ENCODE data around the gene INPP5F. TPM values are rescaled to one million over a fixed set of nuclear protein-coding genes. Genes with fewer than 3 reads are reported as not detected.

INPP5F gene
- total and polyA plus RNA-seq, 10 of the 15 experiments (the other 5 are each of a cell fraction or from before 2014, with no cell fraction given) = 6.0 to 49.3 (median 34.3) TPM

DNA sequence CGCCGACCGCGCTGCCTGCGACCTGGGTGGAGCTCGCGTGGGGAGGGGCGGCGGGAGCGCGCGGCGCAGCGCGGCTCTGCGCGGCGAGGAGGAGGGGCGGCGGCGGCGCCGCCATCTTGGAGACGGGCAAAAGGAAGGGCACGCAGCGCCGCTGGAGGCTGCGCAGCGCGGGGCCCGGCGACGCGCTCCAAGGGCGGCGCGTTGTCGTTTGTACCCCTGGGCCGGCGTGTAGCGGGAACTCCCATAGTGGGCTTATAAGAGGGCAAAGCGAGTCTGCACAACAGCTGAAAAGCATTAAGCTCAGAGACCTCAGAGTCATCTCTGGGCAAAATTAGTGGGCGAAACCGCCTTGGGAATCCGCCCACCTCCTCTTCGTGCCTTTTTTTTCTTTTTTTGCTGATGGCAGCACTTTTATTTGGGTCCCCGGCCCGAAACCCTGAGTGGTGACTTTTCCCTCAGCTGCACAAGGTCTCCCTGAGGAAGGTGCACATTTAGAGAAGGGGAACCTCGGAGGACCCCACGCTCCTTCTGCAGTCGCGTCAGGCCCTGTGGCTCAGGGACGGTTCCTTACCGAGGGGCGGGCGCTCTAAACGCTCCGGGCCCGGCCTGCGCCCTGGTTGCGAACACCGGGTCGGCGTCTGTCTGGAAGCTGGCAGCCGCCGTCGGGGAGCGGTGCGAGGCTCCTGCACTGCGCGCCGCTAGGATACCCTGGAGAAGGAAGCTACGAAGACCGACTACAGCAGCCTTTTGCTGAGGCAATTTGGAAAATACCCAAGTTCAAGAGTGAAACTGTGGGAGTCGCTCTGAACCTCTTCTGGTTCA, 147.2 kb downstream of the INPP5F start (continued):
- TF ChIP-seq, protein P1, sequence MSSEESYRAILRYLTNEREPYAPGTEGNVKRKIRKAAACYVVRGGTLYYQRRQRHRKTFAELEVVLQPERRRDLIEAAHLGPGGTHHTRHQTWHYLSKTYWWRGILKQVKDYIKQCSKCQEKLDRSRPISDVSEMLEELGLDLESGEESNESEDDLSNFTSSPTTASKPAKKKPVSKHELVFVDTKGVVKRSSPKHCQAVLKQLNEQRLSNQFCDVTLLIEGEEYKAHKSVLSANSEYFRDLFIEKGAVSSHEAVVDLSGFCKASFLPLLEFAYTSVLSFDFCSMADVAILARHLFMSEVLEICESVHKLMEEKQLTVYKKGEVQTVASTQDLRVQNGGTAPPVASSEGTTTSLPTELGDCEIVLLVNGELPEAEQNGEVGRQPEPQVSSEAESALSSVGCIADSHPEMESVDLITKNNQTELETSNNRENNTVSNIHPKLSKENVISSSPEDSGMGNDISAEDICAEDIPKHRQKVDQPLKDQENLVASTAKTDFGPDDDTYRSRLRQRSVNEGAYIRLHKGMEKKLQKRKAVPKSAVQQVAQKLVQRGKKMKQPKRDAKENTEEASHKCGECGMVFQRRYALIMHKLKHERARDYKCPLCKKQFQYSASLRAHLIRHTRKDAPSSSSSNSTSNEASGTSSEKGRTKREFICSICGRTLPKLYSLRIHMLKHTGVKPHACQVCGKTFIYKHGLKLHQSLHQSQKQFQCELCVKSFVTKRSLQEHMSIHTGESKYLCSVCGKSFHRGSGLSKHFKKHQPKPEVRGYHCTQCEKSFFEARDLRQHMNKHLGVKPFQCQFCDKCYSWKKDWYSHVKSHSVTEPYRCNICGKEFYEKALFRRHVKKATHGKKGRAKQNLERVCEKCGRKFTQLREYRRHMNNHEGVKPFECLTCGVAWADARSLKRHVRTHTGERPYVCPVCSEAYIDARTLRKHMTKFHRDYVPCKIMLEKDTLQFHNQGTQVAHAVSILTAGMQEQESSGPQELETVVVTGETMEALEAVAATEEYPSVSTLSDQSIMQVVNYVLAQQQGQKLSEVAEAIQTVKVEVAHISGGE (CRISPR knock-in tag; IDR thresholded peaks at IDR 0.05) = no peak
- TF ChIP-seq ZBTB40 (IDR thresholded peaks at IDR 0.05; ENCODE audit: borderline replicate concordance) = no peak
- TF ChIP-seq CREB1 (IDR thresholded peaks at IDR 0.05; ENCODE audit: low read depth) = peak; percentile 84
- TF ChIP-seq, protein P2, sequence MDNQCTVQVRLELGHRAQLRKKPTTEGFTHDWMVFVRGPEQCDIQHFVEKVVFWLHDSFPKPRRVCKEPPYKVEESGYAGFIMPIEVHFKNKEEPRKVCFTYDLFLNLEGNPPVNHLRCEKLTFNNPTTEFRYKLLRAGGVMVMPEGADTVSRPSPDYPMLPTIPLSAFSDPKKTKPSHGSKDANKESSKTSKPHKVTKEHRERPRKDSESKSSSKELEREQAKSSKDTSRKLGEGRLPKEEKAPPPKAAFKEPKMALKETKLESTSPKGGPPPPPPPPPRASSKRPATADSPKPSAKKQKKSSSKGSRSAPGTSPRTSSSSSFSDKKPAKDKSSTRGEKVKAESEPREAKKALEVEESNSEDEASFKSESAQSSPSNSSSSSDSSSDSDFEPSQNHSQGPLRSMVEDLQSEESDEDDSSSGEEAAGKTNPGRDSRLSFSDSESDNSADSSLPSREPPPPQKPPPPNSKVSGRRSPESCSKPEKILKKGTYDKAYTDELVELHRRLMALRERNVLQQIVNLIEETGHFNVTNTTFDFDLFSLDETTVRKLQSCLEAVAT (IDR thresholded peaks at IDR 0.05) = 0 out of 2 replicates have a peak, but pooled peaks have one; percentile 38
- TF ChIP-seq ZNF217 (IDR thresholded peaks at IDR 0.05) = 0 out of 2 replicates have a peak, but pooled peaks have one; percentile 4
- peak; percentile 48 for TF ChIP-seq RUNX3 (IDR thresholded peaks at IDR 0.05; ENCODE audit: low read length)
- no peak for TF ChIP-seq SREBF2 (IDR thresholded peaks at IDR 0.05; ENCODE audit: low read length)
- no peak for TF ChIP-seq RAD51 (IDR thresholded peaks at IDR 0.05)
- no peak for TF ChIP-seq ZNF274 (IDR thresholded peaks at IDR 0.05; ENCODE audit: insufficient read depth, insufficient read length)
- TF ChIP-seq CBX5 (IDR thresholded peaks at IDR 0.05; ENCODE audit: low read depth) = peak; percentile 63; the same call in 1 of the 2 replicates
- peak; percentile 55; the same call in 1 of the 2 replicates for TF ChIP-seq ZNF24 (IDR thresholded peaks at IDR 0.05)
- TF ChIP-seq MEF2A (IDR thresholded peaks at IDR 0.05; ENCODE audit: insufficient read depth, low read depth, low read length) = 0 out of 2 replicates have a peak, but pooled peaks have one; percentile 23
- 0 out of 2 replicates have a peak, but pooled peaks have one; percentile 28 for TF ChIP-seq NR2F1 (conservative IDR thresholded peaks at IDR 0.05)
- TF ChIP-seq ZNF592 (IDR thresholded peaks at IDR 0.05) = peak; percentile 71; the same call in 1 of the 2 replicates
- no peak for TF ChIP-seq FOS (IDR thresholded peaks at IDR 0.05; ENCODE audit: borderline replicate concordance, extremely low read depth, insufficient read length)
- TF ChIP-seq ZNF384 (IDR thresholded peaks at IDR 0.05; ENCODE audit: borderline replicate concordance, low read depth, low read length) = no peak; the same call in 1 of the 2 replicates
